ENCODE measurements around the gene GDPD5. TPM values are rescaled to one million over a fixed set of nuclear protein-coding genes. Genes with fewer than 3 reads are reported as not detected.
A peak's percentile ranks its signal among the peaks of the same experiment; 100 is the strongest.

GDPD5 gene
- total and polyA plus RNA-seq, 10 of the 15 experiments (the other 5 are each of a cell fraction or from before 2014, with no cell fraction given), result 0.10 to 30.0 (median 6.7) TPM

DNA sequence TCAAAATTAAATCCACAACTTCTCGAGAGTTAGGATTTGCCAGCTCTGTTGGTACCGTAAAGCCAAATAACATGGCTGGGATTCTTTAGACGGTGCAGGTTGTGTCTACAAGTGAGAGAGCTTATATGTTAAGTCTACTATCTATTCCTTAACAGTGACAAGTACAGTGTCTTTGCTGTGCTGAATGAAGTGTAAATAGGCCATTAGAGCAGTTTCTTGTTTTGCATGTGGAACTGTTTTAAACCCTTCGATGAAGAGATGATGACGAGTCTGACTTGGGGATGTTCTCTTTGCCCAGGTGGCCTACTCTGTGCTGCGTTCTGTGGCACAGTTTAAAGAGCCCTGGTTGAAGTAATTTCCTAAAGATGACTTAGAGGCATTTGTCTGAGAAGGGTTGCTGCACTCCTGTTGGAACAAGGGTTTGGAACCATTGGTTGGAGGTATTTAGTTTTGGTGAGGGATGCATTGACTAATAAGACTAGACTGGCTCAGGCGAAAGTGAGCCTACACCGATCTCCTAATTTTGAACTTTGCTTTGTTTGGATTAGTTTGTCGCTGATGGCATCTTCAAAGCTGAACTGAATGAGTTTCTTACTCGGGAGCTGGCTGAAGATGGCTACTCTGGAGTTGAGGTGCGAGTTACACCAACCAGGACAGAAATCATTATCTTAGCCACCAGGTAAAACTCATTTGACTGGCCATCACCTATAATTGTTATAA is 125.4 kb downstream of the GDPD5 start:
- CTCF ChIA-PET, result interaction anchor here (0.6 to 2.1 kb wide), 17 partner anchors 8 to 452 kb away, joined by 3 to 12 read pairs (median 5); no protein-coding TSS in a partner anchor
- no TSS peak for BruUV-seq (replicated peaks)
- H3K4me2 ChIP-seq (ENCODE audit: control insufficient read depth, insufficient read depth), result peak overlapping the region; percentile 38
- POLR2A ChIA-PET, result interaction anchor here (0.9 to 1.6 kb wide), 4 partner anchors 11 to 446 kb away, joined by 3 to 7 read pairs (median 3); no protein-coding TSS in a partner anchor
- FAIRE-seq (no peak), ATAC-seq (peak; percentile 28), DNase-seq (ENCODE audit: low read depth, low spot score) (no peak)
- H3K36me3 ChIP-seq (ENCODE audit: control insufficient read depth in 2 of 2, insufficient read depth in 2 of 2, low read length in 1 of 2), result peaks cover 19 to 39% of the 10 kb centered on the region in 2 experiments
- H3K27ac ChIP-seq (ENCODE audit: control insufficient read depth, insufficient read depth), result peak overlapping the region; percentile 98
- no peaks in the 10 kb centered on the region; the same call in 1 of the 2 replicates for H3K4me1 ChIP-seq (ENCODE audit: control insufficient read depth, insufficient read depth, low read length)
- H3K4me3 ChIP-seq, result peak overlapping the region; percentile 88
- H3K27me3 ChIP-seq (replicated peaks in 1 of 2; ENCODE audit: control insufficient read depth in 2 of 2, insufficient read depth in 2 of 2, low read length in 1 of 2), result no peaks in the 10 kb centered on the region
- in situ Hi-C loops (cut with MboI), result no loop called here
- peak overlapping the region; percentile 100 for H3K9ac ChIP-seq (ENCODE audit: control insufficient read depth, insufficient read depth, low read length)
- SMC1A ChIA-PET (ENCODE audit: uncharacterized antibody, unreplicated experiment), result interaction anchor here (1.1 to 2.3 kb wide), 4 partner anchors 17 to 129 kb away, joined by 3 to 8 read pairs (median 4); no protein-coding TSS in a partner anchor
- under 1% methylated on average over 11 of the region's 11 CpGs for WGBS (ENCODE audit: insufficient coverage, insufficient replicate concordance, low lambda C conversion rate, missing lambda C conversion rate)
- intact Hi-C loops (cut with micrococcal nuclease; ENCODE audit: unreplicated experiment), result no loop called here
- no peaks in the 10 kb centered on the region for H3K9me3 ChIP-seq (replicated peaks; ENCODE audit: control insufficient read depth, insufficient read depth, low read length)
- H3K79me2 ChIP-seq (ENCODE audit: control insufficient read depth, insufficient read depth, low read length), result peaks cover 56% of the 10 kb centered on the region
- no peak overlapping the region for H2AFZ ChIP-seq (ENCODE audit: control insufficient read depth, low read depth, low read length)
- H4K20me1 ChIP-seq (ENCODE audit: control insufficient read depth, insufficient read depth), result peaks cover 33% of the 10 kb centered on the region
- RAD21 ChIA-PET (ENCODE audit: unreplicated experiment), result interaction anchor here (1.2 kb wide), 1 partner anchor 45 kb away, joined by 3 read pairs; no protein-coding TSS in a partner anchor
- TF ChIP-seq SRF (IDR thresholded peaks at IDR 0.05; ENCODE audit: low read depth in 2 of 2, low read length in 2 of 2) (no peak), ASH2L (IDR thresholded peaks at IDR 0.05; ENCODE audit: borderline replicate concordance, low read depth) (no peak), RBBP5 (conservative IDR thresholded peaks at IDR 0.05) (no peak), ZNF207 (IDR thresholded peaks at IDR 0.05; ENCODE audit: borderline replicate concordance) (no peak), CBX5 (IDR thresholded peaks at IDR 0.05; ENCODE audit: low read depth) (no peak), SIX5 (IDR thresholded peaks at IDR 0.05; ENCODE audit: low read depth, low read length, severe bottlenecking) (no peak), RELA (IDR thresholded peaks at IDR 0.05; ENCODE audit: borderline replicate concordance, partially characterized antibody) (no peak), MXI1 (IDR thresholded peaks at IDR 0.05; ENCODE audit: low read depth, low read length) (no peak), NR2C2 (IDR thresholded peaks at IDR 0.05; ENCODE audit: borderline replicate concordance, control insufficient read depth, insufficient read length, low read depth) (no peak), POLR2AphosphoS5 (IDR thresholded peaks at IDR 0.05; ENCODE audit: low read length) (no peak), EP300 (IDR thresholded peaks at IDR 0.05; ENCODE audit: borderline replicate concordance in 1 of 2, control insufficient read depth in 1 of 2, low read depth in 2 of 2, low read length in 2 of 2) (no peak), YY1 (IDR thresholded peaks at IDR 0.05; ENCODE audit: low read depth, low read length) (0 out of 2 replicates have a peak, but pooled peaks have one; percentile 33), ZNF217 (IDR thresholded peaks at IDR 0.05) (no peak), NBN (IDR thresholded peaks at IDR 0.05) (0 out of 2 replicates have a peak, but pooled peaks have one; percentile 24), NRF1 (conservative IDR thresholded peaks at IDR 0.05; ENCODE audit: low read depth, low read length) (no peak), TARDBP (IDR thresholded peaks at IDR 0.05; ENCODE audit: borderline replicate concordance) (0 out of 2 replicates have a peak, but pooled peaks have one; percentile 46), NR2F1 (conservative IDR thresholded peaks at IDR 0.05) (no peak)
- TF ChIP-seq, protein P1, sequence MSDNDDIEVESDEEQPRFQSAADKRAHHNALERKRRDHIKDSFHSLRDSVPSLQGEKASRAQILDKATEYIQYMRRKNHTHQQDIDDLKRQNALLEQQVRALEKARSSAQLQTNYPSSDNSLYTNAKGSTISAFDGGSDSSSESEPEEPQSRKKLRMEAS (IDR thresholded peaks at IDR 0.05; ENCODE audit: low read depth, low read length), result no peak
- TF ChIP-seq, protein P2, sequence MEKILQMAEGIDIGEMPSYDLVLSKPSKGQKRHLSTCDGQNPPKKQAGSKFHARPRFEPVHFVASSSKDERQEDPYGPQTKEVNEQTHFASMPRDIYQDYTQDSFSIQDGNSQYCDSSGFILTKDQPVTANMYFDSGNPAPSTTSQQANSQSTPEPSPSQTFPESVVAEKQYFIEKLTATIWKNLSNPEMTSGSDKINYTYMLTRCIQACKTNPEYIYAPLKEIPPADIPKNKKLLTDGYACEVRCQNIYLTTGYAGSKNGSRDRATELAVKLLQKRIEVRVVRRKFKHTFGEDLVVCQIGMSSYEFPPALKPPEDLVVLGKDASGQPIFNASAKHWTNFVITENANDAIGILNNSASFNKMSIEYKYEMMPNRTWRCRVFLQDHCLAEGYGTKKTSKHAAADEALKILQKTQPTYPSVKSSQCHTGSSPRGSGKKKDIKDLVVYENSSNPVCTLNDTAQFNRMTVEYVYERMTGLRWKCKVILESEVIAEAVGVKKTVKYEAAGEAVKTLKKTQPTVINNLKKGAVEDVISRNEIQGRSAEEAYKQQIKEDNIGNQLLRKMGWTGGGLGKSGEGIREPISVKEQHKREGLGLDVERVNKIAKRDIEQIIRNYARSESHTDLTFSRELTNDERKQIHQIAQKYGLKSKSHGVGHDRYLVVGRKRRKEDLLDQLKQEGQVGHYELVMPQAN (conservative IDR thresholded peaks at IDR 0.05), result no peak
